Measurements from ENCODE around the gene LHB. TPM values are rescaled to one million over a fixed set of nuclear protein-coding genes. Genes with fewer than 3 reads are reported as not detected.

Gene LHB
- total and polyA plus RNA-seq, 12 donors, result 0.38 to 8.8 (median 1.8) TPM; not detected in 5

GRCh38 chr19:48970139-48970766 is 46.6 kb downstream of the LHB start:
- Histone ChIP-seq H3K27me3 (no peaks in the 10 kb centered on the region), H3K9me3 (replicated peaks in 1 of 3) (no peaks in the 10 kb centered on the region), H3K36me3 (replicated peaks in 1 of 2) (peaks cover 0 to 63% of the 10 kb centered on the region in 2 donors), H3K4me3 (no peak overlapping the region), H3K4me1 (replicated peaks in 1 of 2) (peaks cover 12 to 16% of the 10 kb centered on the region in 2 donors), H3K27ac (no peak overlapping the region)
- DNase-seq, result peak in 1 of 7 donors; percentile 39
- TF ChIP-seq CTCF (IDR thresholded peaks at IDR 0.05) (no peak), POLR2A (IDR thresholded peaks at IDR 0.05) (peak in 1 of 2 donors; percentile 17)
- WGBS, 4 donors, result 90 to 92% (median 91%) methylated on average over 23 of the region's 23 CpGs
- intact Hi-C loops (cut with DNase I), result loop anchor here in 1 of 2 donors (5.0 kb wide), 1 partner anchor 173 kb away; no protein-coding TSS in a partner anchor

- Histone ChIP-seq H3K4me3 (no peak overlapping the region), H3K27ac (no peak overlapping the region), H3K9me3 (replicated peaks in 1 of 3) (no peaks in the 10 kb centered on the region), H3K4me1 (replicated peaks in 1 of 2) (peaks cover 16 to 20% of the 10 kb centered on the region in 2 donors), H3K36me3 (replicated peaks in 1 of 2) (peaks cover 0 to 60% of the 10 kb centered on the region in 2 donors), H3K27me3 (no peaks in the 10 kb centered on the region)
- peak in 3 of 7 donors; percentile 33 to 50 (median 45) for DNase-seq
- TF ChIP-seq POLR2A (IDR thresholded peaks at IDR 0.05), result peak in 1 of 2 donors; percentile 23
- no peak for TF ChIP-seq CTCF (IDR thresholded peaks at IDR 0.05)
- 90 to 95% (median 94%) methylated on average over 20 to 45 of the region's 45 CpGs for WGBS, 4 donors
- intact Hi-C loops (cut with DNase I), result loop anchor here (5.0 to 10.0 kb wide), 3 partner anchors 95 to 172 kb away; partner anchors contain the start of genes HSD17B14 (in 1 of the 2) and PPP1R15A (in 1 of the 2)
Observed at GRCh38 chr19:48969276-48970138, 47.4 kb downstream of the LHB start.

GRCh38 chr19:48968813-48969218 is 48.1 kb downstream of the LHB start:
- Histone ChIP-seq H3K27me3 (no peaks in the 10 kb centered on the region), H3K27ac (peak overlapping the region in 1 of 5 donors; percentile 96), H3K4me1 (replicated peaks in 1 of 2) (peaks cover 23 to 27% of the 10 kb centered on the region in 2 donors), H3K4me3 (no peak overlapping the region), H3K36me3 (replicated peaks in 1 of 2) (peaks cover 0 to 53% of the 10 kb centered on the region in 2 donors), H3K9me3 (replicated peaks in 1 of 3) (no peaks in the 10 kb centered on the region)
- peak in 1 of 7 donors; percentile 51 for DNase-seq
- intact Hi-C loops (cut with DNase I), result loop anchor here (5.0 to 10.0 kb wide), 2 partner anchors 94 to 132 kb away; partner anchors contain the start of genes HSD17B14 (in 1 of the 2) and PPP1R15A (in 1 of the 2)
- TF ChIP-seq POLR2A (IDR thresholded peaks at IDR 0.05), result no peak
- no peak for TF ChIP-seq CTCF (IDR thresholded peaks at IDR 0.05)
- 84 to 97% (median 93%) methylated on average over 3 to 15 of the region's 15 CpGs for WGBS, 4 donors

- intact Hi-C loops (cut with DNase I), result loop anchor here (5.0 to 10.0 kb wide), 2 partner anchors 93 to 131 kb away; partner anchors contain the start of genes HSD17B14 (in 1 of the 2) and PPP1R15A (in 1 of the 2)
- TF ChIP-seq CTCF (IDR thresholded peaks at IDR 0.05) (peak in 1 of 6 experiments; percentile 9), POLR2A (IDR thresholded peaks at IDR 0.05) (peak in 1 of 2 donors; percentile 4)
- DNase-seq, result no peak
- H3K4me3 ChIP-seq, result no peak overlapping the region
- peaks cover 29 to 33% of the 10 kb centered on the region in 2 donors for H3K4me1 ChIP-seq (replicated peaks in 1 of 2)
- H3K9me3 ChIP-seq (replicated peaks in 1 of 3), result no peaks in the 10 kb centered on the region
- no peaks in the 10 kb centered on the region for H3K27me3 ChIP-seq
- H3K27ac ChIP-seq, result peak overlapping the region in 3 of 5 donors; percentile 77 to 96 (median 93)
- peaks cover 0 to 47% of the 10 kb centered on the region in 2 donors for H3K36me3 ChIP-seq (replicated peaks in 1 of 2)
- WGBS, 4 donors, result 65 to 72% (median 69%) methylated on average over 4 of the region's 4 CpGs
Observed at GRCh38 chr19:48968179-48968661, 48.7 kb downstream of the LHB start.
